Non-pigmented ciliary epithelial cell (primary cell): ENCODE results near the gene POTEJ.
"Not testable (repeated sequence)": the region's sequence is repeated elsewhere in the genome, so short reads cannot be mapped to it uniquely, and the experiment has no call there.

ENCODE experiments used
- DNase-seq: peaks from one replicate; pipeline ENCODE4 v3.0.0-alpha.2; 2010; ENCODE audit warnings: low read depth

Gene POTEJ

DNA sequence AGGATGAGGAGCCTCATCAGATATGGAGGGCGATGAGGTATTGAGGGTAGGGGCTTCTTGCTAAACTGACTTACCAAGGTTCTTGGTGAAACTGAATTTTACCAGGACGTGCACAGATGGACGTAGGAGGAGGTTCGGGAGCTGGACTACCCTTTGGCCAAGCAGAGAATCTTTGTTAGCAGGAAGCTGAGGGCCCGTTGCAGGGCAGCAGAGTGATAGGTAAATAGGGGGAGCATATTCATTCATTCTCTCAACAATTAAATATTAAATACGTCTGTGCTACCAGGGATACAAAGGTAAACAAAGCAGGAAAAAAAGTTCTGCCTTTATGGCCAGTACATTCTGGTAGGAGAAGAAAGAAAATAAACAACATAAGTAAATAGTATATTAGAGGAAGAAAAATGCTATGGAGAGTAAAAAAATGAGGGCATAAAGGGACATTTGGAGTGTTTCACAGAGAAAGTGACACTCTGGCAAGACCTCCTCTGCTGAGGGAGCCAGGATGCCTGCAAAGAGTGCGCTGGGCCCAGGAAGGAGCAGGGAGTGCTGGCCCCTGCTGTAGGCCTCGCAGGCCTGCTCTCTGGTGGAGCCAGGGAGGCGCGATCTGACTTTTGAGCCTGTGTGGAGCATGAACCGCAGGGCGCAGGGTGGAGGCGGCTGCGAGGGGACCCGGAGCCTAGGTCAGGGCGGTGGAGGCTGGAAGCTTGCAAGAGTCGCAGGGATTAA, 2.8 kb upstream of the POTEJ start:
- not testable (repeated sequence) for DNase-seq

DNA sequence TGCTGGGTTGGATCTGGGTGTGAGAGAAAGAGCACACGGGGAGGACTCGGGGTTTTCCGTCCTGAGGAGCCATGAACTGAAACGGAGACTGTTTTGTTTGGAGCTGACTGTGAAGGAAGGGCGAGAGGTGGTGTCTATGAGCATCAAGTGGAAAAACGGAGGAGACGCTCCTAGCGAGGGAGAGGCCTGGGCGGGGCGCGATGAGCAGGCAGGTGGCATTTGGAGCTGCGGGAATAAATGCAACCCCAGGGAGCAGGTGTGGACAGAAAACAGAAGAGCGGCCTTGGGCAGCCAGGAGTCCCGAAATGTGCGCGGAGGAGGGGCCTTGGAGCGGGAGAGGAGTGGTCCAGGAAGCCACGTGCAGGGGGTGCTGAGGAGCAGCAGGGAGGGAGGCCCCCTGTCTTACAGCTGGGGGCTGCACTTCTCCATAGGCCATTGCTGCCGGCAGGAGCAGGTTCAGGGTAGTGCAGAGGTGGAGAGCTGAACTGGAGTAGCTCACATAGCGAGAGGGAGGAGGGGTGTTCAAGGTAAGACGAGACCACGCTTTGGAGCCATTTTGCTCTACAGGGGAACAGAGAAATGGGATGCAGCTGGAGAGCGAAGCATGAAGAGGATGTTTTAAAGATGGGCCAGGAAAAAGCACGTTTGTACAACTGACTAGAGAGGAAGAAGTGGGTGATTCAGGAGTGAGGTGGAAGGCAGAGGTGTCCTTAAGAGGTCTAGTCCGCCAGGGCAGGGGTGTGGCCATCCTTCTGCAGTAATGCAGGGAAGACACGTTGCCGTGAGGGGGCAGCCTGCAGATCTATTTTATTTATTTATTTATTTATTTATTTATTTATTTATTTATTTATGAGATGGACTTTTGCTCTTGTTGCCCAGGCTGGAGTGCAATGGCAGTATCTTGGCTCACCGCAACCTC, 2.0 kb upstream of the POTEJ start:
- not testable (repeated sequence) for DNase-seq

DNA sequence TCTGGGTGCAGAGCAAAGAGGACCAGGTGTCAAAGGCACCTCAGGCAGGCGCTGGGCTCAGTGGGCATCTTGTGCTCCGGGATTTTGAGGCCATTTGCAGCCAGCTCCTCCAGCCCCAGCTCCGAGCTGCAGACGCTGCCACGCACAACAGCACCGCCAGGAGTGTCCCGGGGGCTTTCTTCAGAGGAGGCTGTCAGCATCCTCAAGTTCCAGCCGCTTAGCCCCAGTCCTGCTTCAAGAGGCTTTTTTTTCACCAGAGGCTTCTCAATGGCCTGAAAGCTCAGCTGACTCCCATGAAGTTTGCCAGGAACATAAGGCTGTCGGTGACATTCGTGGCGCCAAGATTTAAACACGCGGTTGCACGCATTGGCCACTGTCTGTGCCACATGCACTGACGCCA, 754 bp upstream of the POTEJ start:
- not testable (repeated sequence) for DNase-seq

DNA sequence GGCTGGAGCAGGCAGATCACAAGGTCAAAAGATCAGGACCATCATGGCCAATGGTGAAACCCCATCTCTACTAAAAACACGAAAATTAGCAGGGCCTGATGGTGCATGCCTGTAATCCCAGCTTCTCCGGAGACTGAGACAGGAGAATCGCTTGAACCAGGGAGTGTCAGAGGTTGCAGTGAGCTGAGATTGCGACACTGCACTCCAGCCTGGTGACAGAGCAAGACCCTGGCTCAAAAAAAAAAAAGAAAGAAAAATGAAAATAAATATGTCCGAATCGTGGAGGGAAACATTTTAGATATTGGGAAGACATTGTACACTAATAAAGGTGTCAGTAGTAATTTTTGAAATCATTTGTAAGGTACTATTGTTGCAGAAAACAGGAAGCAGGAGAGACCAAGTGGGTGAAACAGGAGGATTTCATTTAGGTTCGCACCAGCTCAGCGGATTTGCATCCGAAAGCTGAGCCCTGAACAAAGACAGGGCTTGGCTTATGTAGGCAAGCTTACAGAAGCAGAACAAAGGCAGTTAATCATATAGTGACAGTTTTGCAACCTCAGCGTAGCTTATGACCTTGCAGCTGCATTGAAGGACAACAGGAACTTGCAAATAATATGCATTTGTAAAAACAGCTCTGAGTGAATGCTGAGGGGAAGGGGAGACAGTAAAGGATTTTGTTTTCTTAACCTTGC, 17.7 kb downstream of the POTEJ start:
- DNase-seq = not testable (repeated sequence)

DNA sequence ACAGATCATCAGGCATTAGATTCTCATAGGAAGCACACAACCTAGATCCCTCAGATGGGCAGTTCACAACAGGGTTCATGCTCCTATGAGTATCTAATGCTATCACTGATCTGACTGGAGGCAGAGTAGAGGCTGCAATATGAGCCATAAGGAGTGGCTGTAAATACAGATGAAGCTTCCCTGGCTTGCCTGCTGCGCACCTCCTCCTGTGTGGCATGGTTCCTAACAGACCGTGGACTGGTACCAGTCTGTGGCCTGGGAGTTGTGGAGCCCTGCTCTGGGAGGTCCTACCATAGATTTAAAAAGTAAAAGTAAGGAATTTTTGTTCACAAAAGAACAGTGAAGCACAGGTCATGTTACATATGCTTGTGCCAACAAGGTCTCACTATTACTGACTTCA, 27.7 kb downstream of the POTEJ start:
- not testable (repeated sequence) for DNase-seq

DNA sequence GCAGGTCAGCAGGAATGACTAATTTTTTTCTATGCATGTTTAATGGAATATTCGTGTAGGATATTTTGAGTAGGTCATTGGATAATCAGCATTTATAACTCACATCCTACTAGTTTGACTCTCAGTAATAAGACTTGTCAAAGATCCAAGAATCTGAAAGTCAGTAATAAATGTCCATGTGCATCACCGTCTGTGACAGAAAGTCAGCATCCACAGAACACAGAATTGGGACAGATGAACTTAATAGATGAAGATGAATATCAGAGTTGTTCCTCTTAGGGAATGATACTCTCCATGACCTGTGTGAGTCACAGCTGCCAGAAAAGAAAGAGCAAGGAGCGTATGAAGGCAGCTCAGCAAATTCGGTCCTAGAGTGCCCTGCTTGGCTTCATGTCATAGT, 30.4 kb downstream of the POTEJ start:
- DNase-seq = not testable (repeated sequence)

DNA sequence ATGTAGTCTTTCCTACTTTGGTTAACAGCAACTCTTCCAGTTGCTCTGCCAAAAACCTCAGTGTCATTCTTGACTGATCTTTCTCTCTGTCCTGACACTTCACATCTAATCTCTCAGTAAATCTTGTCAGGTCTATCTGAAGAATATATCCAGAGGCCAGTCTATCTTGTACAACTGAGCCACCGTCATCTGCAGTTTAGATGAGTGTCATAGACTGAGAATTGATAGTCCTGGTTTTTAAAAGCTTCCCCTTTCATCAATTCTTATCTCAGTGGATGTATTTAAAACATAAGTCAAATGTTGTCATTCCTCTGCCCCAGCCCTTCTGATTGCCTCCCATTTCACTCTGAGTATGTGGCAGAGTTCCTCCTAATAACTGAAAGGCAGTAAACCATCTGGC, 38.0 kb downstream of the POTEJ start:
- DNase-seq = not testable (repeated sequence)

DNA sequence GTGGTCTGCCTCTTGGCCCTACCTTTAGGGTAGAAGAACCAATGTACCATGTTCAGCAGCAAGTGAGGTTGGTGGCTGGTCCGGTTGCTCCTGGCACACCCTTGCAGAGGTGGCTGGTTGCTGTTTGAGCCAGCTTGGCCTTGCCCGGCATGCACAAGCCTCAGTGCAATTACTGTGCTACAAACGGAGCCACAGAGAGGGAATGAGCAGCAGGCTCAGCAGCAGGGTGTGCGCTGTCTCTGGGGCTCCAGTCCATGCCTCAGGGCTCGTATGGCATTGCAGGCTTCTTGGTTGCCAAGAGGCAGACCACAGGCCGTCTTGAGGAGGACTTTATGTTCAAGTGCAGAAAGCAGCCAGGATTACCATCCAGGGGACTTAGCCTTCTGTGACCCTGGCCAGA, 53.3 kb downstream of the POTEJ start:
- DNase-seq = not testable (repeated sequence)

DNA sequence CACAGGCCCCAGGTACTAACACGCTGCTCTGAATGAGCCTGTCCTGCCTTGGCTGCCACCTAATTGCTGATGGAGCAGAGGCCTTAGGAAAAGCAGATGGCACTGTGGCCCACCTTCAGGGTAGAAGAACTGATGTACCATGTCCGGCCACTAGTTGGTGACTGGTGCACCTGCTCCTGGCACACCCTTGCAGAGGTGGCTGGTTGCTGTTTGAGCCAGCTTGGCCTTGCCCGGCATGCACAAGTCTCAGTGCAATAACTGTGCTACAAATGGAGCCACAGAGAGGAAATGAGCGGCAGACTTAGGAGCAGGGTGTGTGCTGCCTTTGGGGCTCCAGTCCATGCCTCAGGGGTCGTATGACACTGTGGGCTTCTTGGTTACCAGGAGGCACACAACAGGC, 54.4 kb downstream of the POTEJ start:
- DNase-seq = not testable (repeated sequence)

DNA sequence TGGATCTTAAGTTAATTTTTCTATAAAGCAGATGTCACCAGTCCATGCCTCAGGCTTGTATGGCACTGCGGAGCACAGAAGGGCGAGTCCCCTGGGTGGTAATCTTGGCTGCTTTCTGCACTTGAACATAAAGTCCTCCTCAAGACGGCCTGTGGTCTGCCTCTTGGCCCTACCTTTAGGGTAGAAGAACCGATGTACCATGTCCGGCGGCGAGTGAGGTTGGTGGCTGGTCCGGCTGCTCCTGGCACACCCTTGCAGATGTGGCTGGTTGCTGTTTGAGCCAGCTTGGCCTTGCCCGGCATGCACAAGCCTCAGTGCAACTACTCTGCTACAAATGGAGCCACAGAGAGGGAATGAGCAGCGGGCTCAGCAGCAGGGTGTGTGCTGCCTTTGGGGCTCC, 56.3 kb downstream of the POTEJ start:
- not testable (repeated sequence) for DNase-seq

DNA sequence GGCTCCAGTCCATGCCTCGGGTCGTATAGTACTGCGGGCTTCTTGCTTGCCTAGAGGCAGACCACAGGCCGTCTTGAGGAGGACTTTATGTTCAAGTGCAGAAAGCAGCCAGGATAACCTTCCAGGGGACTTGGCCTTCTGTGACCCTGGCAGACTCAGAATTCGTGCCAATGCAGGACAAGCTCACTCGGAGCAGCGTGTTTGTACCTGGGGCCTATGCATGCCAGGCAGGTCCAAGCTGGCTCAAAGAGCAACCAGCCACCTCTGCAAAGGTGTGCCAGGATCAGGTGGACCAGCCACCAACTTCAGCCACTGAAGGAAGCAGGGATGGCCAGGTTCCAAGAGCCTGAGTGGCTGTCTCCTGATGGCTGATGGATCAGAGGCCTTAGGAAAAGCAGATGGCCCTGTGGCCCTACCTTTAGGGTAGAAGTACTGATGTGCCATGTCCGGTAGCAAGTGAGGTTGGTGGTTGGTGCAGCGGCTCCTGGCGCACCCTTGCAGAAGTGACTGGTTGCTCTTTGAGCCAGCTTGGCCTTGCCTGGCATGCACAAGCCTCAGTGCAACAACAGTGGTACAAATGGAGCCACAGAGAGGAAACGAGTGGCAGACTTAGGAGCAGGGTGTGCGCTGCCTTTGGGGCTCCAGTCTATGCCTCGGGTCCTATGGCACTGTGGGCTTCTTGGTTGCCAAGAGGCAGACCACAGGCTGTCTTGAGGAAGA, 58.9 kb downstream of the POTEJ start:
- not testable (repeated sequence) for DNase-seq

DNA sequence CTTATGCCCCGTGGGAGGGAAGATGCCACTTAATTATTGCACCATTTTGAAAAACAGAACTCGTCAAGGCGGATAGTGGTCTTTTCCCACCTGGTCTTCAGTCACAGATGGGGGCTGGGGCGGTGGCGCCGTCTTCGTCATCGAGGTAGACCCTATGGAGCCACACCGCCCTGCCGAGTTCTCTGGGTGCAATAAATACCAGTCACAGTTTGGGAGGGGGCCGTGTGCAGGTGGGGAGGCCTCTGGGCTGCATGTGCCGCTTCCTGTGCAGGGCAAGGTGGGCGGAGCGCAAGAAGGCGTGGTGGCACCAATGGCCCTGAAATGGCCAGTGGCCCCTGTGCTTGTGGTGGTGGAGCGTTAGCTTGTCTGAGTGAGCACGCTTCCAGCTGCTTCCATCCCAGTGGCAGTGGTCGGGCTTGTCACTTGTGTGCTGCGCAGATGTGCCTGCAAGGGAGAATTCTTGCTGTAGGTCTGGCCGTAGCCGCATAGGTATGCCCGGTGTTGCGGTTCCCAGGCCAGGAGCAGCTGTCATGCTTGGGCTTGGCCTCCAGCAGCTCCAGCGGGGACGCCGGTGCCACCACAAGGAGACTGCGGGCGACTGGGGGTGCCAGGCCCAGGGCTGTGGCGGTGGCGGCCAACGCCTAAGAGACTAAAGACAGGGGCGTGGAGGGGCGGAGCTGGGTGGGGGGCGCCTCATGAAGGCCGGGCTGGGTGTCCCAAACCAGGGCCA, 81.0 kb downstream of the POTEJ start:
- DNase-seq = not testable (repeated sequence)

DNA sequence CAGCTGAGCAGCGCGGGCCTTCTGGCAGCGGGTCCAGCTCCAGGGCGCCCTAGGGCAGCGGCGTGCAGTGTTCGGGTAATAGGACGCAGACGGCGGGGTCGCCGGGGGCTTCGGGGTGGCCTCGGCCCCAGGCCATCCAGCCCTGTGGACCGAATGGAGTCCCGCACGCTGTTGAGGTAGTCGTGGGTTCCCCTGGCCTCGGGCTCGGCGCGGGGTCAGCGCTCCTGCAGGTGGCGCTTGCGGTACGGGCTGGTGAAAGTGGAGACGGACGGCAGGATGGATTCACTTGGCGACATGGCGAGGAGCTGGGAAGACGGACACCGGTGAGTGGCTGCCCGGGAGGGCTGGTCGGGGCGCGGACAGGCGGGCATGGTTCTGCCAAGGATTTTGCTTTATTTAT, 82.2 kb downstream of the POTEJ start:
- not testable (repeated sequence) for DNase-seq

DNA sequence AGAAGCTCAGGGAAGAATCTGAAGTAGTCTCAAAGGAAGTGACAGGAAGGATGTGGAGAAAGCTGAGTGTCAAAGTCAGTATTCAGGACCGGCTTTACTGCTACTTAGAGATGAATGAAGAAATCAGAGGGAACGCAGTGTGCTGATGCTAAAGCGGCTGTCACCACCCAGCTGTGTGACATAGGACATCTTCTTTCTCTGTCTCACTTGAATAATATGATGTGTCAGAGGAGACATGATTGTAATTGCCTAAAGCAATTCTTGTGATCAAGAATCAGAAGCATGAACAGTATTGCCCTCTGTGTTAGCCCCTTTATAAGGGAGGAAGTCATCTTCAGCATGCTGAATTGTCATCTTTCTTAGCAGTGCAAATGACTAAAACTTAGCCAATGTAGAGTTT, 92.0 kb downstream of the POTEJ start:
- DNase-seq = not testable (repeated sequence)
